Measurements from ENCODE around the gene GLIPR1. TPM values are rescaled to one million over a fixed set of nuclear protein-coding genes. Genes with fewer than 3 reads are reported as not detected.
A peak's percentile ranks its signal among the peaks of the same experiment; 100 is the strongest.

The GLIPR1 gene
- total and polyA plus RNA-seq, 2 donors from 2014 or later = 2.3 to 20.6 TPM

GRCh38 chr12:75477137-75477536, 3.4 kb upstream of the GLIPR1 start:
- intact Hi-C loops (cut with DNase I) = no loop called here
- Histone ChIP-seq H3K27me3 (ENCODE audit: control insufficient read depth, insufficient read depth, low read length) (no peaks in the 10 kb centered on the region), H3K4me3 (ENCODE audit: low read length in 3 of 3) (no peak overlapping the region), H3K4me1 (ENCODE audit: control insufficient read depth in 2 of 3, insufficient read depth in 2 of 3, low read depth in 1 of 3, low read length in 3 of 3) (no peaks in the 10 kb centered on the region), H3K9me3 (ENCODE audit: control insufficient read depth in 2 of 3, insufficient read depth in 1 of 3, low read length in 3 of 3) (no peaks in the 10 kb centered on the region), H3K36me3 (ENCODE audit: control insufficient read depth in 2 of 3, insufficient read depth in 3 of 3, low read length in 3 of 3) (no peaks in the 10 kb centered on the region), H3K9ac (ENCODE audit: low read length in 3 of 3) (no peak overlapping the region), H3K27ac (ENCODE audit: low read depth in 2 of 2, low read length in 2 of 2) (no peak overlapping the region)
- TF ChIP-seq CTCF (IDR thresholded peaks at IDR 0.05; ENCODE audit: borderline replicate concordance, extremely low read depth, insufficient read depth) = no peak
- DNase-seq (no peak), FAIRE-seq (no peak)

- Histone ChIP-seq H3K4me3 (ENCODE audit: low read length in 3 of 3) (no peak overlapping the region), H3K9ac (ENCODE audit: low read length in 3 of 3) (no peak overlapping the region), H3K4me1 (ENCODE audit: control insufficient read depth in 2 of 3, insufficient read depth in 2 of 3, low read depth in 1 of 3, low read length in 3 of 3) (no peaks in the 10 kb centered on the region), H3K36me3 (ENCODE audit: control insufficient read depth in 2 of 3, insufficient read depth in 3 of 3, low read length in 3 of 3) (no peaks in the 10 kb centered on the region), H3K9me3 (ENCODE audit: control insufficient read depth in 2 of 3, insufficient read depth in 1 of 3, low read length in 3 of 3) (no peaks in the 10 kb centered on the region), H3K27ac (ENCODE audit: low read depth in 2 of 2, low read length in 2 of 2) (no peak overlapping the region), H3K27me3 (ENCODE audit: control insufficient read depth, insufficient read depth, low read length) (no peaks in the 10 kb centered on the region)
- intact Hi-C loops (cut with DNase I) = no loop called here
- DNase-seq = no peak
- no peak for TF ChIP-seq CTCF (IDR thresholded peaks at IDR 0.05; ENCODE audit: borderline replicate concordance, extremely low read depth, insufficient read depth)
- no peak for FAIRE-seq
Measured at GRCh38 chr12:75478116-75478794, 2.3 kb upstream of the GLIPR1 start.

- H3K4me3 ChIP-seq (ENCODE audit: low read length in 3 of 3) = peak overlapping the region; percentile 38 to 71 (median 53)
- no peaks in the 10 kb centered on the region for H3K36me3 ChIP-seq (ENCODE audit: control insufficient read depth in 2 of 3, insufficient read depth in 3 of 3, low read length in 3 of 3)
- no peaks in the 10 kb centered on the region for H3K27me3 ChIP-seq (ENCODE audit: control insufficient read depth, insufficient read depth, low read length)
- no peak for TF ChIP-seq CTCF (IDR thresholded peaks at IDR 0.05; ENCODE audit: borderline replicate concordance, extremely low read depth, insufficient read depth)
- intact Hi-C loops (cut with DNase I) = no loop called here
- FAIRE-seq (no peak), DNase-seq (peak in 1 of 5 donors; percentile 19)
- no peaks in the 10 kb centered on the region for H3K4me1 ChIP-seq (ENCODE audit: control insufficient read depth in 2 of 3, insufficient read depth in 2 of 3, low read depth in 1 of 3, low read length in 3 of 3)
- H3K27ac ChIP-seq (ENCODE audit: low read depth in 2 of 2, low read length in 2 of 2) = peak overlapping the region; percentile 33 to 59
- H3K9ac ChIP-seq (ENCODE audit: low read length in 3 of 3) = peak overlapping the region in 2 of 3 donors; percentile 15 to 53
- H3K9me3 ChIP-seq (ENCODE audit: control insufficient read depth in 2 of 3, insufficient read depth in 1 of 3, low read length in 3 of 3) = no peaks in the 10 kb centered on the region
Measured at GRCh38 chr12:75479963-75480461, 543 bp upstream of the GLIPR1 start.
